ENCODE measurements around the gene SLC38A7. TPM values are rescaled to one million over a fixed set of nuclear protein-coding genes. Genes with fewer than 3 reads are reported as not detected.

Gene SLC38A7
- total RNA-seq, 1 donor from 2014 or later = 18.7 TPM

GRCh38 chr16:58636466-58636865 lies 48.1 kb downstream of the SLC38A7 start:
- no peaks in the 10 kb centered on the region for H3K36me3 ChIP-seq
- no peaks in the 10 kb centered on the region for H3K27me3 ChIP-seq
- no peak overlapping the region for H3K27ac ChIP-seq
- intact Hi-C loops (cut with DNase I) = loop anchor here (10.0 kb wide), 1 partner anchor 122 kb away; the partner anchor contains the start of gene SETD6
- H3K4me1 ChIP-seq = peaks cover 6% of the 10 kb centered on the region
- H3K9me3 ChIP-seq = no peaks in the 10 kb centered on the region
- no peak overlapping the region for H3K4me3 ChIP-seq
- DNase-seq (ENCODE audit: extremely low spot score in 2 of 2) = no peak
- no peak for TF ChIP-seq POLR2A (IDR thresholded peaks at IDR 0.05)
- no peak for TF ChIP-seq CTCF (IDR thresholded peaks at IDR 0.05)
- no peak for TF ChIP-seq POLR2AphosphoS5 (IDR thresholded peaks at IDR 0.05; ENCODE audit: insufficient read depth in 1 of 2, low read depth in 1 of 2)

- TF ChIP-seq CTCF (IDR thresholded peaks at IDR 0.05) (no peak), POLR2A (IDR thresholded peaks at IDR 0.05) (no peak), POLR2AphosphoS5 (IDR thresholded peaks at IDR 0.05; ENCODE audit: insufficient read depth in 1 of 2, low read depth in 1 of 2) (no peak)
- H3K27ac ChIP-seq = no peak overlapping the region
- intact Hi-C loops (cut with DNase I) = loop anchor here (10.0 kb wide), 1 partner anchor 121 kb away; the partner anchor contains the start of gene SETD6
- no peak for DNase-seq (ENCODE audit: extremely low spot score in 2 of 2)
- no peaks in the 10 kb centered on the region for H3K27me3 ChIP-seq
- H3K9me3 ChIP-seq = no peaks in the 10 kb centered on the region
- no peaks in the 10 kb centered on the region for H3K36me3 ChIP-seq
- H3K4me3 ChIP-seq = no peak overlapping the region
- peaks cover 10% of the 10 kb centered on the region for H3K4me1 ChIP-seq
Observed at GRCh38 chr16:58635502-58635901, 49.1 kb downstream of the SLC38A7 start.

- peaks cover 10% of the 10 kb centered on the region for H3K4me1 ChIP-seq
- no peak for TF ChIP-seq POLR2A (IDR thresholded peaks at IDR 0.05)
- no peak for TF ChIP-seq CTCF (IDR thresholded peaks at IDR 0.05)
- TF ChIP-seq POLR2AphosphoS5 (IDR thresholded peaks at IDR 0.05; ENCODE audit: insufficient read depth in 1 of 2, low read depth in 1 of 2) = no peak
- H3K27me3 ChIP-seq = no peaks in the 10 kb centered on the region
- no peak overlapping the region for H3K27ac ChIP-seq
- DNase-seq (ENCODE audit: extremely low spot score in 2 of 2) = no peak
- intact Hi-C loops (cut with DNase I) = loop anchor here (10.0 kb wide), 1 partner anchor 120 kb away; the partner anchor contains the start of gene SETD6
- no peaks in the 10 kb centered on the region for H3K36me3 ChIP-seq
- H3K4me3 ChIP-seq = no peak overlapping the region
- no peaks in the 10 kb centered on the region for H3K9me3 ChIP-seq
Observed at GRCh38 chr16:58634265-58634802, 50.2 kb downstream of the SLC38A7 start.

GRCh38 chr16:58629733-58630640 lies 54.6 kb downstream of the SLC38A7 start, which contains the start of gene CNOT1:
CNOT1 (minus strand) TSS chr16:58629826; CDS start chr16:58599337, 30,489 bp downstream.
- peaks cover 0 to under 1% of the 10 kb centered on the region in 2 donors for H3K36me3 ChIP-seq
- DNase-seq (ENCODE audit: extremely low spot score in 2 of 2) = peak; percentile 99 to 100
- peaks cover 38% of the 10 kb centered on the region for H3K4me1 ChIP-seq
- H3K27me3 ChIP-seq = no peaks in the 10 kb centered on the region
- H3K4me3 ChIP-seq = peak within 1 kb of the TSS; percentile 85 to 98
- TF ChIP-seq CTCF (IDR thresholded peaks at IDR 0.05) (no peak), POLR2A (IDR thresholded peaks at IDR 0.05) (peak; percentile 24 to 78), POLR2AphosphoS5 (IDR thresholded peaks at IDR 0.05; ENCODE audit: insufficient read depth in 1 of 2, low read depth in 1 of 2) (peak; percentile 92 to 96)
- H3K27ac ChIP-seq = peak within 1 kb of the TSS; percentile 99
- H3K9me3 ChIP-seq = no peaks in the 10 kb centered on the region
- intact Hi-C loops (cut with DNase I) = loop anchor here (10.0 kb wide), 1 partner anchor 115 kb away; the partner anchor contains the start of gene SETD6
